Endothelial cell of umbilical vein (primary cell): ENCODE data around the gene MAGI1. TPM values are rescaled to one million over a fixed set of nuclear protein-coding genes. Genes with fewer than 3 reads are reported as not detected.

ENCODE experiments used
- BruUV-seq: library from RNA; stranded (reverse); fragments of 400-500 nt; replicated peaks from 2 replicates; lab custom pipeline; 2021; lab: Mats Ljungman, UMichigan
- CTCF ChIA-PET: fragments of 300-600, 350-600 bp; sonication (Branson Sonifier 250); formaldehyde crosslinking; loops from one replicate; lab custom pipeline; 2021; ENCODE audit warnings: antibody characterized with exemption, inconsistent platforms; lab: Charles Lee
- POLR2A ChIA-PET: fragments of 300-600, 350-600 bp; sonication (Branson Sonifier 250); formaldehyde crosslinking; loops from one replicate; lab custom pipeline; 2021; ENCODE audit warnings: antibody characterized with exemption, inconsistent platforms; lab: Charles Lee
- DNase-seq: peaks from one replicate; pipeline ENCODE4 v3.0.0-alpha.2; 2011; ENCODE audit warnings: low read depth, low spot score
- FAIRE-seq: peaks from 2 replicates; lab custom pipeline; 2011; peaks lifted over from hg19 to GRCh38; lab: Jason Lieb, UNC
- H2AFZ ChIP-seq: 2 replicates; pipeline ENCODE4 v1.6.0; 2012; ENCODE audit warnings: low read depth, low read length, control low read depth, inconsistent platforms
- H3K27ac ChIP-seq: 2 replicates; pipeline ENCODE4 v1.5.1; 2011; ENCODE audit warnings: low read depth, mild to moderate bottlenecking, control low read depth, low read length, moderate library complexity; ENCODE audit not compliant: insufficient read depth
- H3K27me3 ChIP-seq, 2 experiments: 2 replicates each; pipeline versions ENCODE4 v1.6.0 to v1.6.1; 2011; ENCODE audit warnings: low read length in 2 of 2, mixed read lengths in 1 of 2; ENCODE audit not compliant: control insufficient read depth in 2 of 2, insufficient read depth in 2 of 2
- H3K36me3 ChIP-seq, 2 experiments: 2 replicates in 1 of 2; 3 replicates in 1 of 2; pipeline ENCODE4 v1.5.1; 2011; ENCODE audit warnings: low read length in 2 of 2, mild to moderate bottlenecking in 1 of 2, moderate library complexity in 1 of 2; ENCODE audit not compliant: control insufficient read depth in 2 of 2, insufficient read depth in 2 of 2; ENCODE audit errors: extremely low read depth in 1 of 2
- H3K4me1 ChIP-seq: 3 replicates; pipeline ENCODE4 v1.5.1; 2011; ENCODE audit warnings: mild to moderate bottlenecking, low read length; ENCODE audit not compliant: control insufficient read depth, insufficient read depth; ENCODE audit errors: extremely low read depth
- H3K4me2 ChIP-seq: 2 replicates; pipeline ENCODE4 v1.6.1; 2011; ENCODE audit warnings: low read length, control low read depth, mixed read lengths; ENCODE audit not compliant: insufficient read depth
- H3K4me3 ChIP-seq, 3 experiments: fragments of 200-600 bp in 1 of 3; sonication (generic), shearing (Covaris generic) in 1 of 3; replicated peaks in 1 of 3; 2 replicates each; pipeline ENCODE4 v1.5.1; 2011 to 2016; ENCODE audit warnings: control low read depth in 3 of 3, low read length in 3 of 3, mild to moderate bottlenecking in 2 of 3, inconsistent platforms in 1 of 3, low read depth in 1 of 3, moderate library complexity in 1 of 3; ENCODE audit not compliant: insufficient read depth in 1 of 3
- H3K79me2 ChIP-seq: 2 replicates; pipeline ENCODE4 v1.6.0; 2012; ENCODE audit warnings: low read length, inconsistent platforms; ENCODE audit not compliant: control insufficient read depth, insufficient read depth
- H3K9ac ChIP-seq: replicated peaks from 2 replicates; pipeline ENCODE3; 2011; ENCODE audit warnings: low read length, control low read depth; ENCODE audit not compliant: insufficient read depth; ENCODE audit errors: extremely low read depth
- H3K9me1 ChIP-seq: replicated peaks from 3 replicates; pipeline ENCODE4 v1.6.0; 2011; ENCODE audit warnings: mild to moderate bottlenecking, low read length; ENCODE audit not compliant: control insufficient read depth, insufficient read depth; ENCODE audit errors: extremely low read depth
- H3K9me3 ChIP-seq: replicated peaks from 2 replicates; pipeline ENCODE4 v1.5.1; 2012; ENCODE audit warnings: low read length, inconsistent platforms; ENCODE audit not compliant: control insufficient read depth, insufficient read depth
- H4K20me1 ChIP-seq: replicated peaks from 2 replicates; pipeline ENCODE3; 2011; ENCODE audit warnings: mild to moderate bottlenecking, low read length; ENCODE audit not compliant: control insufficient read depth, insufficient read depth; ENCODE audit errors: extremely low read depth
- EZH2 ChIP-seq: IDR thresholded peaks from 2 replicates; pipeline ENCODE4 v1.6.1; 2012; ENCODE audit warnings: borderline replicate concordance, low read depth, mild to moderate bottlenecking, moderate library complexity, low read length, inconsistent platforms; ENCODE audit not compliant: severe bottlenecking
- FOS ChIP-seq: IDR thresholded peaks from 2 replicates; pipeline ENCODE4 v1.6.1; 2011; ENCODE audit warnings: mild to moderate bottlenecking, low read length, moderate library complexity, borderline replicate concordance; ENCODE audit not compliant: insufficient read depth
- GATA2 ChIP-seq: IDR thresholded peaks from 2 replicates; pipeline ENCODE4 v1.7.0; 2011; ENCODE audit warnings: low read depth, mild to moderate bottlenecking, moderate library complexity, mixed read lengths, low read length; ENCODE audit not compliant: insufficient read length, insufficient read depth
- JUN ChIP-seq: IDR thresholded peaks from 2 replicates; pipeline ENCODE4 v1.6.1; 2011; ENCODE audit warnings: borderline replicate concordance, low read depth; ENCODE audit not compliant: insufficient read length, insufficient read depth
- POLR2AphosphoS5 ChIP-seq: IDR thresholded peaks from 2 replicates; pipeline ENCODE4 v1.6.1; 2012; ENCODE audit warnings: low read depth, mild to moderate bottlenecking, control low read depth, low read length, moderate library complexity; ENCODE audit not compliant: insufficient read depth
- dilution Hi-C: fragments of 300-500 bp; cut with MboI; formaldehyde crosslinking; loops from one replicate; pipeline ENCODE4 v1.15.0; 2019; ENCODE audit warnings: low sequenced_read_pairs; ENCODE audit not compliant: extremely low pct_ligation_motif_present
- intact Hi-C: fragments of 100-400 bp; cut with micrococcal nuclease; formaldehyde crosslinking; loops from one replicate; pipeline ENCODE4 v1.10.0; 2022
- polyA plus RNA-seq, 4 experiments: library from polyadenylated mRNA; depleted of rRNA in 3 of 4; stranded (reverse) in 3 of 4; unstranded in 1 of 4; fragments of >200 nt; gene quantifications; 2 replicates each; pipeline versions ENCODE4 v1.2.1 to v1.2.3, GENCODE V29; 2011 to 2012; ENCODE audit warnings: missing spikeins in 1 of 4
- total RNA-seq: library from RNA; stranded (reverse); gene quantifications from 2 replicates; pipeline ENCODE4 v1.2.3, GENCODE V29; 2021

MAGI1 gene
- total and polyA plus RNA-seq, 2 donors (not counting 3 experiments of a cell fraction or from before 2014, with no cell fraction given), result 10.1 to 47.9 TPM

- Histone ChIP-seq H3K9me1 (no peaks in the 10 kb centered on the region), H3K79me2 (no peaks in the 10 kb centered on the region), H4K20me1 (peaks cover 8% of the 10 kb centered on the region), H2AFZ (no peak overlapping the region), H3K4me1 (peaks cover 13% of the 10 kb centered on the region), H3K4me2 (peak overlapping the region; percentile 30), H3K9me3 (no peaks in the 10 kb centered on the region), H3K4me3 (no peak overlapping the region), H3K9ac (no peak overlapping the region), H3K27me3 (no peaks in the 10 kb centered on the region), H3K36me3 (no peaks in the 10 kb centered on the region), H3K27ac (peak overlapping the region; percentile 45)
- ChIA-PET POLR2A (no interaction called here), CTCF (interaction anchor here (0.7 to 2.1 kb wide), 14 partner anchors 10 to 140 kb away, joined by 3 to 10 read pairs (median 3); no protein-coding TSS in a partner anchor)
- DNase-seq (peak; percentile 81), FAIRE-seq (peak; percentile 56)
- TF ChIP-seq EZH2 (no peak), JUN (peak; percentile 72), FOS (peak; percentile 71), GATA2 (peak; percentile 50), POLR2AphosphoS5 (no peak)
- dilution Hi-C loops, result no loop called here
- BruUV-seq, result no TSS peak
- intact Hi-C loops, result loop anchor here (1.0 to 2.0 kb wide), 3 partner anchors 34 to 123 kb away; partner anchors contain the start of gene MAGI1
Observed at GRCh38 chr3:65915477-65915876, 123.2 kb downstream of the MAGI1 start.

GRCh38 chr3:65914740-65915367 is 123.9 kb downstream of the MAGI1 start:
- DNase-seq (peak; percentile 17), FAIRE-seq (no peak)
- no peak for TF ChIP-seq GATA2
- no peaks in the 10 kb centered on the region for H3K9me1 ChIP-seq
- BruUV-seq, result no TSS peak
- H3K27me3 ChIP-seq, result no peaks in the 10 kb centered on the region
- H3K9me3 ChIP-seq, result no peaks in the 10 kb centered on the region
- POLR2A ChIA-PET, result interaction anchor here (0.8 kb wide), 1 partner anchor 47 kb away, joined by 3 read pairs; no protein-coding TSS in a partner anchor
- H2AFZ ChIP-seq, result no peak overlapping the region
- CTCF ChIA-PET, result interaction anchor here (0.7 to 2.1 kb wide), 16 partner anchors 10 to 281 kb away, joined by 3 to 10 read pairs (median 3); no protein-coding TSS in a partner anchor
- no peaks in the 10 kb centered on the region for H3K36me3 ChIP-seq
- intact Hi-C loops, result loop anchor here (1.0 to 5.0 kb wide), 5 partner anchors 34 to 130 kb away; partner anchors contain the start of gene MAGI1
- peaks cover 8% of the 10 kb centered on the region for H4K20me1 ChIP-seq
- no peak overlapping the region for H3K4me3 ChIP-seq
- no peak overlapping the region for H3K9ac ChIP-seq
- dilution Hi-C loops, result no loop called here
- no peaks in the 10 kb centered on the region for H3K79me2 ChIP-seq
- H3K4me2 ChIP-seq, result peak overlapping the region; percentile 30
- peaks cover 13% of the 10 kb centered on the region for H3K4me1 ChIP-seq
- peak overlapping the region; percentile 45 for H3K27ac ChIP-seq
